ENCODE measurements around the gene ZNF80.
"Not testable (repeated sequence)": the region's sequence is repeated elsewhere in the genome, so short reads cannot be mapped to it uniquely, and the experiment has no call there.

ZNF80 gene

GRCh38 chr3:114260152-114260551 lies 22.8 kb upstream of the ZNF80 start:
- no peak for TF ChIP-seq CTCF (conservative IDR thresholded peaks at IDR 0.05; ENCODE audit: low read depth)
- CTCF ChIA-PET: no interaction called here
- H3K27ac ChIP-seq: no peak overlapping the region

DNA sequence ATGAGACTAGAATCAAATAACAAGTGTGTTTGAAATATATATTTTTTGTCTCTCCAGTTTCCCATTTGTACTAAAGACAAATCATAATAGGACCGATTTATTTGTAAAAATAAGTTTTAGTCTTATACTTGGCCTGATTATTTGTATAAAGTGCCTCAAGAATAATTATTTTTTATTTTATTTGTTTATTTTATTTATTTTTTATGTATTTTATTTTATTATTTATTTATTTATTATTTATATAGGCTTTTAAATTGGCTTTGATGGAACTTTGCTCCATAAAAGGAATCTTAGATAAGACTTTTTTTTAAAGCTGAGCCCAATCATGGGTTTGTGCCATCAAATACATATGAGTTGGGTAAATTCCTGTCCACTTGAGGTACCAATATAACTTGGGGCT lies 22.2 kb upstream of the ZNF80 start:
- CTCF ChIA-PET: no interaction called here
- H3K27ac ChIP-seq: no peak overlapping the region
- DNase-seq (ENCODE audit: low spot score): no peak
- POLR2A ChIA-PET (ENCODE audit: low non-redundant PET): no interaction called here
- no peak for TF ChIP-seq CTCF (conservative IDR thresholded peaks at IDR 0.05; ENCODE audit: low read depth)

More at GRCh38 chr3:114260152-114260551, 22.8 kb upstream of the ZNF80 start:
- DNase-seq (ENCODE audit: low spot score): no peak
- POLR2A ChIA-PET (ENCODE audit: low non-redundant PET): no interaction called here

GRCh38 chr3:114253505-114253904 lies 16.1 kb upstream of the ZNF80 start:
- ChIA-PET POLR2A (ENCODE audit: low non-redundant PET) (no interaction called here), CTCF (interaction anchor here (0.7 kb wide), 1 partner anchor 70 kb away, joined by 3 read pairs; no protein-coding TSS in a partner anchor)
- TF ChIP-seq CTCF (conservative IDR thresholded peaks at IDR 0.05; ENCODE audit: low read depth): no peak
- DNase-seq (ENCODE audit: low spot score): no peak
- no peak overlapping the region for H3K27ac ChIP-seq

DNA sequence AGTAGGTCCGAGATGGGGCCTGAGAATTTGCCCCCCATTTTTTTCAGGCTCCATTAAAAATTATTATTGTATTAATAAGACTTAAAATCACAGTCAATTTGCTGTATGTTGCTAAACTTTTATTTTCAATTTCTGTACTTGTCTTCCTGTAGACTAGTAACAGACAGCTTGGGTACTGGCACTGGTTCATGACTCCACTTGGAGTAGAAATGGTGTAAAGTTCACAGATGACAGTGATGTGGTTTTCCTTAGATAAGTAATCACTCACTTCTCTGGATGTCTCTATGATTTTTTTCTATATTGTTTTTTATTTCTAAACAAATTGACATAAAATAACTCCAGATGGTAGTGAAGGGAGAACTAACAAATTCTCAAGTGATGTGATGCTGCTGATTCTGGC lies 15.6 kb upstream of the ZNF80 start:
- no peak overlapping the region for H3K27ac ChIP-seq
- TF ChIP-seq CTCF (conservative IDR thresholded peaks at IDR 0.05; ENCODE audit: low read depth): no peak
- POLR2A ChIA-PET (ENCODE audit: low non-redundant PET): no interaction called here
- DNase-seq (ENCODE audit: low spot score): no peak
- CTCF ChIA-PET: no interaction called here

- DNase-seq (ENCODE audit: low spot score): no peak
- ChIA-PET CTCF (no interaction called here), POLR2A (ENCODE audit: low non-redundant PET) (no interaction called here)
- no peak for TF ChIP-seq CTCF (conservative IDR thresholded peaks at IDR 0.05; ENCODE audit: low read depth)
- no peak overlapping the region for H3K27ac ChIP-seq
Observed at GRCh38 chr3:114242947-114243346, 5.6 kb upstream of the ZNF80 start.

GRCh38 chr3:114241262-114241661 lies 3.9 kb upstream of the ZNF80 start:
- DNase-seq (ENCODE audit: low spot score): no peak
- no peak overlapping the region for H3K27ac ChIP-seq
- TF ChIP-seq CTCF (conservative IDR thresholded peaks at IDR 0.05; ENCODE audit: low read depth): no peak
- ChIA-PET CTCF (no interaction called here), POLR2A (ENCODE audit: low non-redundant PET) (no interaction called here)

- H3K27ac ChIP-seq; CTCF ChIA-PET; DNase-seq (ENCODE audit: low spot score); POLR2A ChIA-PET (ENCODE audit: low non-redundant PET): not testable (repeated sequence)
Observed at GRCh38 chr3:114238146-114238785, 888 bp upstream of the ZNF80 start.
